Measurements from ENCODE around the gene B3GNT3. TPM values are rescaled to one million over a fixed set of nuclear protein-coding genes. Genes with fewer than 3 reads are reported as not detected.
"Not testable (repeated sequence)": the region's sequence is repeated elsewhere in the genome, so short reads cannot be mapped to it uniquely, and the experiment has no call there.

The B3GNT3 gene
- total and polyA plus RNA-seq, 4 donors = 0.42 to 4.5 (median 1.9) TPM; not detected in 1

DNA sequence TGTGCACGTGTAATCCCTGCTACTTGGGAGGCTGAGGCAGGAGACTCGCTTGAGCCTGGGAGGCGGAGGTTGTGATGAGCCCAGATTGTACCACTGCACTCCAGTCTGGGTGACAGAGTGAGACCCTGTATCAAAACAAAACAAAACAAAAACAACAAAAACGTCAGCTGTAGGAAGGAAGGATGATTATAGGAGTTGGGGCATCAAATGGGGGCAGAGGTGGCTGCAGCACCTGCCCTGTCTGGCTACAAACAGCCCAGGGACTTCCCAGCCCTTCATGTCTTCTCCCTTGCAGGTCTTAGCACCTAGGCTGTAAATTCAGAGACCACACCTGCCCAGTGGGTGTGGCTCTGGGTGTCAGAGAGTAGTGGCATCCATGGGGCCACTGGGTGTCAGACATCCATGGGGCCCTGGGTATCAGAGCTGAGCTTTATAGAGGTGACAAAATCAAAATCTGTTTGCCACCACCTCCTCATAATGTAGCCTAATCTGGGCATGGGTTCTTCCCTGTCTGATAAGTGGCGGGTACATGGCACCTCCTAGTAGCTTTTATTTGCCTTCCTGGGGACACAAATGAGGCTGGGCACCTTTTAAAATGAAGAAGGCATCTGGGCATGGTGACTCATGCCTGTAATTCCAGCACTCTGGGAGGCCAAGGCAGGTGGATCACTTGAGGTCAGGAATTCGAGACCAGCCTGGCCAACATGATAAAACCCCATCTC, 4.7 kb upstream of the B3GNT3 start:
- Histone ChIP-seq H3K9me3 (ENCODE audit: control insufficient read depth, low read length) (peaks cover 2% of the 10 kb centered on the region), H3K36me3 (ENCODE audit: control insufficient read depth in 1 of 2, insufficient read depth in 2 of 2, low read length in 1 of 2) (no peaks in the 10 kb centered on the region), H3K4me1 (ENCODE audit: control insufficient read depth in 1 of 2, insufficient read depth in 2 of 2, low read length in 2 of 2) (no peaks in the 10 kb centered on the region), H3K4me3 (ENCODE audit: low read length in 2 of 2) (no peak overlapping the region), H3K27me3 (ENCODE audit: control insufficient read depth in 1 of 2, insufficient read depth in 2 of 2, low read length in 1 of 2) (no peaks in the 10 kb centered on the region), H3K27ac (ENCODE audit: low read depth in 1 of 2, low read length in 2 of 2) (no peak overlapping the region)
- intact Hi-C loops (cut with DNase I) = no loop called here
- DNase-seq (no peak), ATAC-seq (ENCODE audit: low FRiP score) (no peak)
- 63 to 64% methylated on average over 6 of the region's 6 CpGs for WGBS, 2 donors

DNA sequence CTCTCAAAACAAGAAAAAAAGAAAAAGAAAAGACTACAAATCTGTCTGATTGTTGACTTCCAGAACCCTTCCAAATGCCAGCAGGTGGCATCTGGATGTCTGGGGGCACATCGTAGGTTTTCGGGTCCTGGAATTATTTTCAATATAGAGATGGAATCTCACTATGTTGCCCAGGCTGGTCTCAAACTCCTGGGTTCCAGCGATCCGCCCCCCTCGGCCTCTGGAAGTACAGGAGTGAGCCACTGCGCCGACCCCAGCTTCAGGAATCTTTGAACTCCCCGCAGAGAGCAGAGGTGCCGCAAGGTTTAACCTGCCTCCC, 567 bp upstream of the B3GNT3 start:
- H3K4me3 ChIP-seq (ENCODE audit: low read length in 2 of 2) = no peak overlapping the region
- no peak for ATAC-seq (ENCODE audit: low FRiP score)
- H3K27me3 ChIP-seq (ENCODE audit: control insufficient read depth in 1 of 2, insufficient read depth in 2 of 2, low read length in 1 of 2) = no peaks in the 10 kb centered on the region
- intact Hi-C loops (cut with DNase I) = no loop called here
- H3K4me1 ChIP-seq (ENCODE audit: control insufficient read depth in 1 of 2, insufficient read depth in 2 of 2, low read length in 2 of 2) = no peaks in the 10 kb centered on the region
- DNase-seq = no peak
- no peaks in the 10 kb centered on the region for H3K36me3 ChIP-seq (ENCODE audit: control insufficient read depth in 1 of 2, insufficient read depth in 2 of 2, low read length in 1 of 2)
- H3K27ac ChIP-seq (ENCODE audit: low read depth in 1 of 2, low read length in 2 of 2) = no peak overlapping the region
- WGBS, 2 donors = 46 to 53% methylated on average over 9 of the region's 9 CpGs
- H3K9me3 ChIP-seq (ENCODE audit: control insufficient read depth, low read length) = no peaks in the 10 kb centered on the region

DNA sequence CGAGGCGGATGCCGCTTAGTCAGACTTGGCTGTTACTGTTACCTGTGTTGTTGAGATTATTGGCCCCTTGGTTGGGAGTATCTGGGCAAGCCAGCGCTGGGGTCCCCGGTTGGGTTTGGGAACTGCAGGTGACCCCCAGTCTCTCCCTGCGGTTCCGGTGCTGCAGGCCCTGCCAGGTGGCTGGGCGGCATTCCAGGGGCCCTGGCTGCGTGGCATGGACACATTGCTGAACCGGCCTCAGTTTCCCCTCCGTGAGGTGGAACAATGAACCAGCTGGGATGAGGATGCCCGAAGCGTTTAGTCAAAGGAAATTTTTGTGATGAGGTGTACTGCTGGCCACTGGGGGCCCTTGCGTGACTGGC, 538 bp downstream of the B3GNT3 start:
- WGBS, 2 donors = 17 to 26% methylated on average over 14 of the region's 14 CpGs
- H3K27ac ChIP-seq (ENCODE audit: low read depth in 1 of 2, low read length in 2 of 2) = no peak overlapping the region
- H3K9me3 ChIP-seq (ENCODE audit: control insufficient read depth, low read length) = no peaks in the 10 kb centered on the region
- no peaks in the 10 kb centered on the region for H3K36me3 ChIP-seq (ENCODE audit: control insufficient read depth in 1 of 2, insufficient read depth in 2 of 2, low read length in 1 of 2)
- H3K27me3 ChIP-seq (ENCODE audit: control insufficient read depth in 1 of 2, insufficient read depth in 2 of 2, low read length in 1 of 2) = no peaks in the 10 kb centered on the region
- H3K4me1 ChIP-seq (ENCODE audit: control insufficient read depth in 1 of 2, insufficient read depth in 2 of 2, low read length in 2 of 2) = no peaks in the 10 kb centered on the region
- intact Hi-C loops (cut with DNase I) = no loop called here
- DNase-seq (no peak), ATAC-seq (ENCODE audit: low FRiP score) (no peak)
- no peak overlapping the region for H3K4me3 ChIP-seq (ENCODE audit: low read length in 2 of 2)

DNA sequence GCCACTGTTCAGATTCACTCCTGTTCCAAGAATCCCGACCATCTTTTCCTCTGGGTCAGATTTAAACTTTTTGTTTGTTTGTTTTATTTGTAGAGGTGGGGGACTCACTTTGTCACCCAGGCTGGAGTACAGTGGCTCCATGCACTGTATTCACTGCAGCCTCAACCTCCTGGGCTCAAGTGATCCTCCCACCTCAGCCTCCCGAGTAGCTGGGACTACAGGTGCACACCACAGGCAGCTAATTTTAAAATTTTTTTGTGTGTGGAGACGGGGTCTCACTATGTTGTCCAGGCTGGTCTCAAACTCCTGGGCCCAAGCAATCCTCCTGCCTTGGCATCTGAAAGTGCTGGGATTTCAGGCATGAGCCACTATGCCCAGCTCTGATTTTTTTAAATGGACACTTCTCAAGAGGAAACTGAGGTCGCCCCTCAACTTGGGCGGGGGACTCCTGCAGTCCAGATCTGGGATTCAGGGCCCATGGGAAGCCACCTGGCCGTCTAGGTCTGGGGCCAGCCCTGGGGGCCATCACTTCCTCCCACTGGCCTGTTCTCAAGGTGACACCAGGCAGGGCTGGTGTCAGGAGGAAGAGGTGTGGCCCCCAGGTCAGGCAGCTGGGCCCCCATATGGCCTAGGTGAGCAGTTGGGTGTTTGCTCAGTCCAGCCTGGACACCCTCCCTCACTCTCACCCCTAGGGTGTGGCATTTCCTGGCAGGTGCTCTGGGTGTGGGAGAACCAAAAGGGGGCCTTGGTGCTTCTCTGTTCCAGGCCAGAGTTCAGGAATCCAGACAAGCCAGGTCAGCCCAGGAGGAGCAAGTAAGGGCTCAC, 1.3 kb downstream of the B3GNT3 start:
- WGBS, 2 donors = 58 to 62% methylated on average over 6 of the region's 6 CpGs
- Histone ChIP-seq H3K36me3 (ENCODE audit: control insufficient read depth in 1 of 2, insufficient read depth in 2 of 2, low read length in 1 of 2) (no peaks in the 10 kb centered on the region), H3K27ac (ENCODE audit: low read depth in 1 of 2, low read length in 2 of 2) (no peak overlapping the region), H3K4me3 (ENCODE audit: low read length in 2 of 2) (no peak overlapping the region), H3K9me3 (ENCODE audit: control insufficient read depth, low read length) (no peaks in the 10 kb centered on the region), H3K27me3 (ENCODE audit: control insufficient read depth in 1 of 2, insufficient read depth in 2 of 2, low read length in 1 of 2) (no peaks in the 10 kb centered on the region), H3K4me1 (ENCODE audit: control insufficient read depth in 1 of 2, insufficient read depth in 2 of 2, low read length in 2 of 2) (no peaks in the 10 kb centered on the region)
- DNase-seq (no peak), ATAC-seq (ENCODE audit: low FRiP score) (no peak)
- intact Hi-C loops (cut with DNase I) = no loop called here

DNA sequence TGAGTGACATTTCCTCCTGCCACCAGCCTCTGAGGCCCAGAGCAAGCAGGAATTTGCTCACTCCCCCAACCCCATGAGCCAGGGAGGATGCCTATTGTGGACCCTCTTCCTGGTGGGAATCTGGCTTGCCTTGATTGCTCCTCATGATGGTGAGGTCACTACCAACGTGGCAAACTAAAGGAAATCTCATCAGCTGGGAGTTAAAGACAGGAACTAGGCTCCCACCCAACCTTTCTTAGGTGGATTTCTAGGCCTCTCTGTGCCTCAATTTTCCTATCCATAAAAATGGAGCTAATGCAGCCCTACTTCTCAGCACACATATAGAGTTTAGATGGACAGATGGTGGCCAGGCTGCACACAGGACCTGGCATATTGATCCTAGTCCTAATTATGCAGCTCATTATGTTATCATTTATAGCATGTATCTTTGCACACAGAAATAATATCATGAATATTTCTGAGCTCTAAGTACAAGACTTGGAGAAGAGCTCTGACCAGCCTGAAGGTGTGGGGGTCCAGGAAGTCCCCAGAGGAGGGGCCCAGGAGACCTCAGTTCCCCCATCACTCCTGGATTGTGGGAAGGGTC, 2.0 kb downstream of the B3GNT3 start:
- no peaks in the 10 kb centered on the region for H3K36me3 ChIP-seq (ENCODE audit: control insufficient read depth in 1 of 2, insufficient read depth in 2 of 2, low read length in 1 of 2)
- no peak overlapping the region for H3K4me3 ChIP-seq (ENCODE audit: low read length in 2 of 2)
- no peak overlapping the region for H3K27ac ChIP-seq (ENCODE audit: low read depth in 1 of 2, low read length in 2 of 2)
- intact Hi-C loops (cut with DNase I) = no loop called here
- no peak for DNase-seq
- ATAC-seq (ENCODE audit: low FRiP score) = no peak
- H3K9me3 ChIP-seq (ENCODE audit: control insufficient read depth, low read length) = no peaks in the 10 kb centered on the region
- WGBS, 2 donors = 61 to 67% methylated on average over 1 of the region's 1 CpG
- no peaks in the 10 kb centered on the region for H3K4me1 ChIP-seq (ENCODE audit: control insufficient read depth in 1 of 2, insufficient read depth in 2 of 2, low read length in 2 of 2)
- H3K27me3 ChIP-seq (ENCODE audit: control insufficient read depth in 1 of 2, insufficient read depth in 2 of 2, low read length in 1 of 2) = no peaks in the 10 kb centered on the region

DNA sequence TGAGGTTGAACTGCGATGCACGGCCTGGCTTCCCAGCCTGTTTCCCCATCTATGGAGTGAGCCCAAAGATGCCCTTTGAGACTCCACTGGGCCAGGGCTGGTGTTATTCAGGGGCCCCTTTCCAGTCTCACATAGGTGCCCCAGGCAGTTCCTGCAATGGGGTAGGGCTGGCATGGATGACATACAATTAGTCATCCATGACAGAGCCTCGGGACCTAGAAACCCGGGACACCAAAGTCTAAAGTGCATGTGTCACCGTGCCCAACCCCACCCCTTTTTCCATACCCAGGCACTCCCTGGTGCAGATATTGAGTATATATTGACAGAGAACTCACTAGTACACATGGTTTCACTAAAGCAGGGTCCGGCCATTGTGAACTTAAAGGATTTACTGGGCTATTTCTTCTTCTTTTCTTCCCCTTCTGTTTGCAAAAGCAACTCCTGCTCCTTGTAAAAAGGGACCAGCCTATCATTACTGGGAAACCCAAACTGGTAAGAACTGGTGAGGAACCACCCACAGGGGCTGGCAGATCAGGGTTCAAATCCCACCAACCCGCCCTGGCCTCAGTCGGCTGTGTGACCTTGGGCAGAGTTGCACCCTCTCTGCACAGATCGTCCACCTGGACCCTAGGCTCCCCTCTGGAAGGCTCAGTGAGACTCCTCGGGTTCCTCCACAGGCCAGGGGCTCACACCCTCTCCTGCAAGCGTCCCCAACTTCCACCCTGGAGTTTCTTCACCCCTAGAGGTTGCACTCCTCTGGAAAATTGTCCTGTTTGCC, 2.7 kb downstream of the B3GNT3 start:
- Histone ChIP-seq H3K4me3 (ENCODE audit: low read length in 2 of 2) (no peak overlapping the region), H3K27me3 (ENCODE audit: control insufficient read depth in 1 of 2, insufficient read depth in 2 of 2, low read length in 1 of 2) (no peaks in the 10 kb centered on the region), H3K36me3 (ENCODE audit: control insufficient read depth in 1 of 2, insufficient read depth in 2 of 2, low read length in 1 of 2) (no peaks in the 10 kb centered on the region), H3K4me1 (ENCODE audit: control insufficient read depth in 1 of 2, insufficient read depth in 2 of 2, low read length in 2 of 2) (no peaks in the 10 kb centered on the region), H3K27ac (ENCODE audit: low read depth in 1 of 2, low read length in 2 of 2) (no peak overlapping the region), H3K9me3 (ENCODE audit: control insufficient read depth, low read length) (no peaks in the 10 kb centered on the region)
- 51 to 52% methylated on average over 11 of the region's 11 CpGs for WGBS, 2 donors
- no peak for DNase-seq
- intact Hi-C loops (cut with DNase I) = no loop called here
- no peak for ATAC-seq (ENCODE audit: low FRiP score)

DNA sequence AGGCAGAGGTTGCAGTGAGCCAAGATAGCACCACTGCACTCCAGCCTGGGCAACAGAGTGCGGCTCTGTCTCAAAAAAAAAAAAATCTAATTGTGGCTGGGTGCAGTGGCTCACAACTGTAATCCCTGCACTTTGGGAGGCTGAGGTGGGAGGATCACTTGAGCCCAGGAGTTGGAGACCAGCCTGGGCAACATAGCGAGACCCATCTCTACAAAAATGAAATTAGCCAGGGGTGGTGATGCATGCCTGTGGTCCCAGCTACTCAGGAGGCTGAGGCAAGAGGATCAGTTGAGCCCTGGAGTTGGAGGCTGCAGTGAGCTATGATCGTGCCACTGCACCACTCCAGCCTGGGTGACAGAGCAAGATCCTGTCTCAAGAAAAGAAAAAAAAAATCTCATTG, 3.7 kb downstream of the B3GNT3 start:
- 77 to 82% methylated on average over 3 of the region's 3 CpGs for WGBS, 2 donors
- ATAC-seq (ENCODE audit: low FRiP score); intact Hi-C loops (cut with DNase I); H3K4me3 ChIP-seq (ENCODE audit: low read length in 2 of 2); H3K36me3 ChIP-seq (ENCODE audit: control insufficient read depth in 1 of 2, insufficient read depth in 2 of 2, low read length in 1 of 2); H3K27me3 ChIP-seq (ENCODE audit: control insufficient read depth in 1 of 2, insufficient read depth in 2 of 2, low read length in 1 of 2); H3K9me3 ChIP-seq (ENCODE audit: control insufficient read depth, low read length); H3K4me1 ChIP-seq (ENCODE audit: control insufficient read depth in 1 of 2, insufficient read depth in 2 of 2, low read length in 2 of 2); DNase-seq; H3K27ac ChIP-seq (ENCODE audit: low read depth in 1 of 2, low read length in 2 of 2): not testable (repeated sequence)

DNA sequence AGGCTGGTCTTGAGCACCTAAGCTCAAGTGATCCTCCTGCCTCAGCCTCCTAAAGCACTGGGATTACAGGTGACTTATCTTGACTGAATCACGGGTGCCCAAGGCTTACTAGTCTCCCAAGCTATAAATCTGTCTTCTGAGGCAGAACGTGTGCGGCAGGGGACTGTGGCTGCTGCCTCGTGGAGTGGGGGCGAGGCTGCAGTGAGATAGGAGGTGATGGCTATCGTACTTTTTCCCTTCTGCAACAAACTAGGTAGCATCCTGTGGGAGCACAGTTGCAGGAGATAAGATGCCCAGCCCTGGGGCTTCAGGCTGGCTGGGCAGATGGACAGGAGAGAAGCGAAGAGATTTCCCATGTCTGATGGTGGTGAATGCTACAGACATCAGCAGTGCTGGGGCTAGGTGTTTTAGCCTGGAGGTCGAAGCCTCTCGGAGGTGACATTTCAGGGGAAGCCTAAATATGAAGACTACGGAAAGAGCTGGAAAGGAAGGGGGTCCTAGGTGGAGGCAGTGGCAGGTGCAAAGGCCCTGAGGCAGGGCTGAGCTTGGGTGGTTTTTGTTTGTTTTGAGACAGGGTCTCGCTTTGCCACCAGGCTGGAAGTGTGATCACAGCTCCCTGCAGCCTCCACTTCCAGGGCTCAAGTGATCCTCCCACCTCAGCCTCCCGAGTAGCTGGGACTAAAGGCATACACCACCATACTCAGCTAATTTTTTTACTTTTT, 7.4 kb downstream of the B3GNT3 start:
- intact Hi-C loops (cut with DNase I) = no loop called here
- no peak for DNase-seq
- Histone ChIP-seq H3K27me3 (ENCODE audit: control insufficient read depth in 1 of 2, insufficient read depth in 2 of 2, low read length in 1 of 2) (no peaks in the 10 kb centered on the region), H3K27ac (ENCODE audit: low read depth in 1 of 2, low read length in 2 of 2) (no peak overlapping the region), H3K4me1 (ENCODE audit: control insufficient read depth in 1 of 2, insufficient read depth in 2 of 2, low read length in 2 of 2) (no peaks in the 10 kb centered on the region), H3K36me3 (ENCODE audit: control insufficient read depth in 1 of 2, insufficient read depth in 2 of 2, low read length in 1 of 2) (no peaks in the 10 kb centered on the region), H3K4me3 (ENCODE audit: low read length in 2 of 2) (no peak overlapping the region), H3K9me3 (ENCODE audit: control insufficient read depth, low read length) (no peaks in the 10 kb centered on the region)
- no peak for ATAC-seq (ENCODE audit: low FRiP score)
- WGBS, 2 donors = 61% methylated on average over 12 of the region's 12 CpGs
